ENCODE results near the gene OR52E8.
A peak's percentile ranks its signal among the peaks of the same experiment; 100 is the strongest.

Gene OR52E8

GRCh38 chr11:5818245-5818886 is 39.1 kb downstream of the OR52E8 start:
- TF ChIP-seq REST (IDR thresholded peaks at IDR 0.05; ENCODE audit: insufficient replicate concordance, low read depth): no peak
- TF ChIP-seq SPI1 (IDR thresholded peaks at IDR 0.05; ENCODE audit: borderline replicate concordance, low read depth): no peak
- no peak for TF ChIP-seq POLR2AphosphoS5 (IDR thresholded peaks at IDR 0.05; ENCODE audit: low read depth)
- TF ChIP-seq GABPA (IDR thresholded peaks at IDR 0.05; ENCODE audit: low read depth): no peak
- TF ChIP-seq CTCF (IDR thresholded peaks at IDR 0.05; ENCODE audit: insufficient read depth, low read length): no peak
- DNase-seq (ENCODE audit: low read depth in 1 of 2, low spot score in 1 of 2): no peak
- Histone ChIP-seq H3K27me3 (ENCODE audit: insufficient read depth, poor library complexity, severe bottlenecking) (no peaks in the 10 kb centered on the region), H3K27ac (replicated peaks) (no peak overlapping the region), H3K4me3 (replicated peaks; ENCODE audit: insufficient read depth, low read length) (no peak overlapping the region)

- peak overlapping the region; percentile 30 for H3K27ac ChIP-seq (replicated peaks)
- no peak overlapping the region for H3K4me3 ChIP-seq (replicated peaks; ENCODE audit: insufficient read depth, low read length)
- TF ChIP-seq POLR2AphosphoS5 (IDR thresholded peaks at IDR 0.05; ENCODE audit: low read depth): no peak
- no peak for TF ChIP-seq REST (IDR thresholded peaks at IDR 0.05; ENCODE audit: insufficient replicate concordance, low read depth)
- TF ChIP-seq SPI1 (IDR thresholded peaks at IDR 0.05; ENCODE audit: borderline replicate concordance, low read depth): peak; percentile 59; the same call in 1 of the 2 replicates
- TF ChIP-seq GABPA (IDR thresholded peaks at IDR 0.05; ENCODE audit: low read depth): no peak
- TF ChIP-seq CTCF (IDR thresholded peaks at IDR 0.05; ENCODE audit: insufficient read depth, low read length): no peak
- H3K27me3 ChIP-seq (ENCODE audit: insufficient read depth, poor library complexity, severe bottlenecking): no peaks in the 10 kb centered on the region
- DNase-seq (ENCODE audit: low read depth in 1 of 2, low spot score in 1 of 2): peak; percentile 24 to 73
Observed at GRCh38 chr11:5815534-5815933, 42.0 kb downstream of the OR52E8 start.

- H3K27me3 ChIP-seq (ENCODE audit: insufficient read depth, poor library complexity, severe bottlenecking): no peaks in the 10 kb centered on the region
- no peak overlapping the region for H3K27ac ChIP-seq (replicated peaks)
- no peak overlapping the region for H3K4me3 ChIP-seq (replicated peaks; ENCODE audit: insufficient read depth, low read length)
- TF ChIP-seq GABPA (IDR thresholded peaks at IDR 0.05; ENCODE audit: low read depth) (no peak), SPI1 (IDR thresholded peaks at IDR 0.05; ENCODE audit: borderline replicate concordance, low read depth) (peak; percentile 38; the same call in 1 of the 2 replicates)
- no peak for DNase-seq (ENCODE audit: low read depth in 1 of 2, low spot score in 1 of 2)
Observed at GRCh38 chr11:5809905-5810795, 47.3 kb downstream of the OR52E8 start.

GRCh38 chr11:5809122-5809519 is 48.4 kb downstream of the OR52E8 start:
- H3K27me3 ChIP-seq (ENCODE audit: insufficient read depth, poor library complexity, severe bottlenecking): no peaks in the 10 kb centered on the region
- DNase-seq (ENCODE audit: low read depth in 1 of 2, low spot score in 1 of 2): no peak
- TF ChIP-seq CTCF (IDR thresholded peaks at IDR 0.05; ENCODE audit: insufficient read depth, low read length) (no peak), SPI1 (IDR thresholded peaks at IDR 0.05; ENCODE audit: borderline replicate concordance, low read depth) (no peak), POLR2AphosphoS5 (IDR thresholded peaks at IDR 0.05; ENCODE audit: low read depth) (no peak), GABPA (IDR thresholded peaks at IDR 0.05; ENCODE audit: low read depth) (no peak), REST (IDR thresholded peaks at IDR 0.05; ENCODE audit: insufficient replicate concordance, low read depth) (no peak)
- no peak overlapping the region for H3K27ac ChIP-seq (replicated peaks)
- no peak overlapping the region for H3K4me3 ChIP-seq (replicated peaks; ENCODE audit: insufficient read depth, low read length)
